Measurements from ENCODE around the gene LAMTOR2.

DNA sequence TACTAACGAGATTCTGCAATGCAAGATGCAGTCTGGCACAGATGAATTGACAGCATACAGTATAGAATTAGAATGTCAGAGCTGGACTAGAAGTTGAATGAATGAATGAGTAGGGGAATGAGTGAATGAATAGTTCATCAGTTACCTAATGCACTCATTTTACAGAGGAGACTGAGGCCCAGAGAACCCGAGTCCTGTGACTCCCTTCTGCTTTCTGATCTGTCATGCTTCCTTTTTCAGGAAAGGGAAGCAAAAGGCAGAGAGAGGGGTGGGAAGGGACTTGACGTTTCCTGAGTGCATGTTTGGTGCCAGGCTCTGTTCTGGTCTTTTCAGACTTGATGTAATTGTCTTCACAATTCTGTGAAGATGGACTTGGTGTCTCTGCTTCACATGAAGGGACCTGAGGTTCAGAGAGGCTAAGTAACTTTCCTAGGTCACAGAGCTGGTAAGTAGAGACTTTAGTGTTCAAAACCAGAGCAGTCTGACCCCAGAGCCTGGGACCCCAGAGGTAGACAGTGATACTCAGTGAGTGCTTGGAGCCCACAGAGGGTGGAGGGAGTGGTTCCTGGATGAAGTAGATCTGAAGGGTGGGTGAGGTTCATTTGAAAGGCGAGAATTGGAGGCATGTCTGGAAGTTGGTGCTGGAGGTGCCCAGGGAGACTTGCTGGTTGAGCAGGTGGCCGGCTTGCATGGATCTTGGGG is 35.7 kb downstream of the LAMTOR2 start:
- TF ChIP-seq, protein P1, sequence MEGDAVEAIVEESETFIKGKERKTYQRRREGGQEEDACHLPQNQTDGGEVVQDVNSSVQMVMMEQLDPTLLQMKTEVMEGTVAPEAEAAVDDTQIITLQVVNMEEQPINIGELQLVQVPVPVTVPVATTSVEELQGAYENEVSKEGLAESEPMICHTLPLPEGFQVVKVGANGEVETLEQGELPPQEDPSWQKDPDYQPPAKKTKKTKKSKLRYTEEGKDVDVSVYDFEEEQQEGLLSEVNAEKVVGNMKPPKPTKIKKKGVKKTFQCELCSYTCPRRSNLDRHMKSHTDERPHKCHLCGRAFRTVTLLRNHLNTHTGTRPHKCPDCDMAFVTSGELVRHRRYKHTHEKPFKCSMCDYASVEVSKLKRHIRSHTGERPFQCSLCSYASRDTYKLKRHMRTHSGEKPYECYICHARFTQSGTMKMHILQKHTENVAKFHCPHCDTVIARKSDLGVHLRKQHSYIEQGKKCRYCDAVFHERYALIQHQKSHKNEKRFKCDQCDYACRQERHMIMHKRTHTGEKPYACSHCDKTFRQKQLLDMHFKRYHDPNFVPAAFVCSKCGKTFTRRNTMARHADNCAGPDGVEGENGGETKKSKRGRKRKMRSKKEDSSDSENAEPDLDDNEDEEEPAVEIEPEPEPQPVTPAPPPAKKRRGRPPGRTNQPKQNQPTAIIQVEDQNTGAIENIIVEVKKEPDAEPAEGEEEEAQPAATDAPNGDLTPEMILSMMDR (IDR thresholded peaks at IDR 0.05) = no peak
- TF ChIP-seq POLR2A (IDR thresholded peaks at IDR 0.05) (no peak), EP300 (IDR thresholded peaks at IDR 0.05) (no peak)

Measured in tibial nerve (tissue), 4 donors.